Measurements from ENCODE around the gene CNTN1.

The CNTN1 gene

GRCh38 chr12:40870981-40871380 is 178.7 kb downstream of the CNTN1 start:
- DNase-seq: no peak

GRCh38 chr12:40874868-40875267 is 182.6 kb downstream of the CNTN1 start:
- DNase-seq: no peak

- no peak for DNase-seq
These were observed 197.1 kb downstream of the CNTN1 start for GRCh38 chr12:40889329-40889728.

- DNase-seq: no peak
These were observed 200.3 kb downstream of the CNTN1 start for GRCh38 chr12:40892528-40892927.

- no peak for DNase-seq
These were observed 206.3 kb downstream of the CNTN1 start for GRCh38 chr12:40898505-40898904.

- no peak for DNase-seq
These were observed 210.8 kb downstream of the CNTN1 start for GRCh38 chr12:40903040-40903439.

GRCh38 chr12:40907115-40907527 is 214.9 kb downstream of the CNTN1 start:
- DNase-seq: no peak

GRCh38 chr12:40911676-40912075 is 219.4 kb downstream of the CNTN1 start:
- no peak for DNase-seq

- no peak for DNase-seq
These were observed 222.9 kb downstream of the CNTN1 start for GRCh38 chr12:40915172-40915571.

GRCh38 chr12:40917561-40917960 is 225.3 kb downstream of the CNTN1 start:
- no peak for DNase-seq

- DNase-seq: no peak
These were observed 229.4 kb downstream of the CNTN1 start for GRCh38 chr12:40921563-40922163.

GRCh38 chr12:40937891-40938290 is 245.7 kb downstream of the CNTN1 start:
- DNase-seq: no peak

- no peak for DNase-seq
These were observed 250.1 kb downstream of the CNTN1 start for GRCh38 chr12:40942326-40942725.

- no peak for DNase-seq
These were observed 253.5 kb downstream of the CNTN1 start for GRCh38 chr12:40945772-40946171.

- no peak for DNase-seq
These were observed 254.5 kb downstream of the CNTN1 start for GRCh38 chr12:40946612-40947194.

- no peak for DNase-seq
These were observed 255.6 kb downstream of the CNTN1 start for GRCh38 chr12:40947797-40948196.

GRCh38 chr12:40953076-40953475 is 260.8 kb downstream of the CNTN1 start:
- no peak for DNase-seq

- DNase-seq: no peak
These were observed 265.2 kb downstream of the CNTN1 start for GRCh38 chr12:40957417-40957816.

GRCh38 chr12:40959041-40959440 is 266.8 kb downstream of the CNTN1 start:
- DNase-seq: no peak

- no peak for DNase-seq
These were observed 271.5 kb downstream of the CNTN1 start for GRCh38 chr12:40963751-40964150.

GRCh38 chr12:40969796-40970195 is 277.6 kb downstream of the CNTN1 start:
- no peak for DNase-seq

- no peak for DNase-seq
These were observed 278.2 kb downstream of the CNTN1 start for GRCh38 chr12:40970320-40970907.

- DNase-seq: no peak
These were observed 279.7 kb downstream of the CNTN1 start for GRCh38 chr12:40971911-40972310.

GRCh38 chr12:40976546-40976945 is 284.3 kb downstream of the CNTN1 start:
- DNase-seq: no peak
